NT2/D1 (cell line): ENCODE results near the gene KHDRBS2.

Source experiments
- DNase-seq: peaks from one replicate; pipeline ENCODE4 v3.0.0-alpha.2; 2011; ENCODE audit warnings: low read depth, low spot score
- H3K27me3 ChIP-seq: 2 replicates; pipeline ENCODE4 v1.6.0; 2011; ENCODE audit warnings: mild to moderate bottlenecking; ENCODE audit not compliant: insufficient read length, insufficient read depth
- H3K36me3 ChIP-seq: 2 replicates; pipeline ENCODE4 v1.6.1; 2011; ENCODE audit warnings: mild to moderate bottlenecking, low read length, mixed read lengths; ENCODE audit not compliant: insufficient read depth, insufficient read length
- H3K4me1 ChIP-seq: 2 replicates; pipeline ENCODE4 v1.5.1; 2011; ENCODE audit not compliant: insufficient read depth, insufficient read length
- H3K4me3 ChIP-seq: 2 replicates; pipeline ENCODE4 v1.5.1; 2011; ENCODE audit warnings: low read depth; ENCODE audit not compliant: insufficient read length
- H3K9ac ChIP-seq: 2 replicates; pipeline ENCODE4 v1.6.0; 2011; ENCODE audit warnings: low read depth; ENCODE audit not compliant: insufficient read length
- H3K9me3 ChIP-seq: 2 replicates; pipeline ENCODE4 v1.5.1; 2011; ENCODE audit warnings: mild to moderate bottlenecking, low read length; ENCODE audit not compliant: insufficient read depth
- SUZ12 ChIP-seq: IDR thresholded peaks from 2 replicates; pipeline ENCODE4 v1.6.1; 2011; ENCODE audit not compliant: insufficient read length, insufficient read depth; ENCODE audit errors: extremely low read depth
- YY1 ChIP-seq: IDR thresholded peaks from 2 replicates; pipeline ENCODE4 v1.6.1; 2011; ENCODE audit not compliant: insufficient read length, insufficient read depth
- ZNF274 ChIP-seq: IDR thresholded peaks from 2 replicates; pipeline ENCODE4 v1.6.1; 2011; ENCODE audit warnings: mild to moderate bottlenecking, low read depth, low read length

Gene KHDRBS2

GRCh38 chr6:61901748-61902147 lies 384.3 kb downstream of the KHDRBS2 start:
- TF ChIP-seq SUZ12, result no peak
- no peak for TF ChIP-seq ZNF274
- TF ChIP-seq YY1, result no peak
- Histone ChIP-seq H3K36me3 (no peaks in the 10 kb centered on the region), H3K9me3 (no peaks in the 10 kb centered on the region), H3K27me3 (no peaks in the 10 kb centered on the region), H3K9ac (no peak overlapping the region), H3K4me1 (no peaks in the 10 kb centered on the region), H3K4me3 (no peak overlapping the region)
- no peak for DNase-seq

DNA sequence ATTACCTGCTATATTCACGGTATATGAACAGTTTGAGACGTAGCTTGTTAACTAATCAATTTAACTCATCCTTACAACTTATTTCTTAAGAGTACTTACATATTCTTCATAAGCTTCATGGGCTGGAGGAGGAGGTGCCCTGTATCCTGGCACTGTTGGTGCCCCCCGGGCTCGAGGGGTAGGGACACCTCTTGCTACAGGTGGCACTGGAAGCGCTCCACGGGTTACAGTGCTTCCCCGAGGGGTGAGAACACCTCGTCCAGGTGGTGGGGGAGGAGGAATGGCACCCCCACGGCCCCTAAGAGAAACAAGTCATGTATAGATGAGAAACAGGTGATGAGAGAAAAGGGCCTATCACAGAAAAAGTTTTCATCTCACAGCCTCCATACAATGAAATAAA lies 391.5 kb downstream of the KHDRBS2 start:
- Histone ChIP-seq H3K4me3 (no peak overlapping the region), H3K9ac (no peak overlapping the region), H3K4me1 (no peaks in the 10 kb centered on the region), H3K36me3 (no peaks in the 10 kb centered on the region), H3K27me3 (no peaks in the 10 kb centered on the region), H3K9me3 (no peaks in the 10 kb centered on the region)
- no peak for DNase-seq
- TF ChIP-seq YY1, result no peak
- no peak for TF ChIP-seq ZNF274
- no peak for TF ChIP-seq SUZ12

DNA sequence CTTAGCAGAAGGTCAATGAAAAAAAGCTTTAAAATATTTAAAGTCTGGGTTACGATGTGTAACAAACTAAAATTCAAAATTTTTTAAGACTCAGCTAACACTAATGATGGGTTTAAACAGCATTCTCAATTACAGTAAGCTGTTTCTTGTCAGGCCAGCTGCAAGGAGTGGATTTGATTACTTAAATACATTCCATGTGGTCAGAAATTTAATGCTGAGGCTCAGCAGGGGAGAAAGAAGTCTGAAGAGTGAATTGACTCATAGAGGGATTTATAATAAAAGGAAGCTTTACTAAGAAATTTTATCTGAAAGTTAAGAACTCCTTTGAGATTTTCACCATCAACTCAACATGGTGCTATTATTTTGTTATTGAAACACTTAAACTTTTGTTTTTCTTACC lies 398.6 kb downstream of the KHDRBS2 start:
- Histone ChIP-seq H3K36me3 (no peaks in the 10 kb centered on the region), H3K9ac (no peak overlapping the region), H3K4me1 (no peaks in the 10 kb centered on the region), H3K4me3 (no peak overlapping the region), H3K9me3 (no peaks in the 10 kb centered on the region), H3K27me3 (no peaks in the 10 kb centered on the region)
- DNase-seq, result no peak
- TF ChIP-seq YY1, result no peak
- TF ChIP-seq SUZ12, result no peak
- no peak for TF ChIP-seq ZNF274

GRCh38 chr6:61886608-61887259 lies 399.3 kb downstream of the KHDRBS2 start:
- no peaks in the 10 kb centered on the region for H3K36me3 ChIP-seq
- no peaks in the 10 kb centered on the region for H3K4me1 ChIP-seq
- no peak overlapping the region for H3K4me3 ChIP-seq
- no peak overlapping the region for H3K9ac ChIP-seq
- H3K9me3 ChIP-seq, result no peaks in the 10 kb centered on the region
- no peaks in the 10 kb centered on the region for H3K27me3 ChIP-seq
- TF ChIP-seq SUZ12, result no peak
- DNase-seq, result no peak

- no peak for DNase-seq
- Histone ChIP-seq H3K9me3 (no peaks in the 10 kb centered on the region), H3K4me1 (no peaks in the 10 kb centered on the region), H3K27me3 (no peaks in the 10 kb centered on the region), H3K9ac (no peak overlapping the region), H3K36me3 (no peaks in the 10 kb centered on the region), H3K4me3 (no peak overlapping the region)
- TF ChIP-seq YY1 (no peak), ZNF274 (no peak), SUZ12 (no peak)
Observed at GRCh38 chr6:61869632-61870400, 416.2 kb downstream of the KHDRBS2 start.

GRCh38 chr6:61868507-61869080 lies 417.4 kb downstream of the KHDRBS2 start:
- H3K27me3 ChIP-seq, result no peaks in the 10 kb centered on the region
- TF ChIP-seq SUZ12 (no peak), ZNF274 (no peak), YY1 (no peak)
- no peaks in the 10 kb centered on the region for H3K9me3 ChIP-seq
- no peak overlapping the region for H3K4me3 ChIP-seq
- no peaks in the 10 kb centered on the region for H3K36me3 ChIP-seq
- no peak overlapping the region for H3K9ac ChIP-seq
- no peak for DNase-seq
- no peaks in the 10 kb centered on the region for H3K4me1 ChIP-seq

DNA sequence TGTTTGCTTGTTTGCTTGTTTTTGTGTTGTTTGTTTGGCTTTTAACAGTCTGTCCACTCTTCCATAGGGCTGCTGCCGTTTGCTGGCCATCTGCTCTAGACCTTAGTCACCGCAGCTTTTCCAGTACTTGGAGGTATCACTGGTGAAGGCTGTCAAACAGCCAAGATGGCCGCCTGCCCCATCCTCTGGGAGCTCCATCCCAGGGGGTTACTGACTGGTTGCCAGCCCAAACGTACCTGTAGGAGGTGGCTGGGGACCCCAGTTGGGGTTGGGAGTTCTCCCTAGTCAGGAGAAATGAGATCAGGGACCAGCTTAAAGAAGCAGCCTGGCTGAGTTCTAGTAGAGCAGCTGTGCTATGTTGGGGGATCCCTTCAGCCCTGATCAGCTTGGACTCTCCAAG lies 418.4 kb downstream of the KHDRBS2 start:
- TF ChIP-seq SUZ12, result no peak
- TF ChIP-seq ZNF274, result no peak
- TF ChIP-seq YY1, result no peak
- H3K4me1 ChIP-seq, result no peaks in the 10 kb centered on the region
- H3K9ac ChIP-seq, result no peak overlapping the region
- no peaks in the 10 kb centered on the region for H3K9me3 ChIP-seq
- H3K27me3 ChIP-seq, result no peaks in the 10 kb centered on the region
- no peak overlapping the region for H3K4me3 ChIP-seq
- no peaks in the 10 kb centered on the region for H3K36me3 ChIP-seq
- DNase-seq, result no peak
